GM19043 (cell line): ENCODE results near the gene SZRD1.
A peak's percentile ranks its signal among the peaks of the same experiment; 100 is the strongest.

Experiments used
- ATAC-seq: cut with Tn5 transposase; IDR thresholded peaks from one replicate; pipeline ENCODE4 v1.9.1; 2021; ENCODE audit warnings: low read depth; ENCODE audit not compliant: unreplicated experiment

SZRD1 gene

GRCh38 chr1:16436946-16437474, 70.0 kb downstream of the SZRD1 start, which contains the start of gene SPATA21:
Gene SPATA21, minus strand, starts transcription at chr1:16437424. Its CDS starts 6,053 bp downstream, at chr1:16431371.
- ATAC-seq, result no peak

GRCh38 chr1:16438516-16438915, 71.5 kb downstream of the SZRD1 start:
- ATAC-seq, result no peak

- no peak for ATAC-seq
Measured at GRCh38 chr1:16438924-16439323, 71.9 kb downstream of the SZRD1 start.

- ATAC-seq, result peak; percentile 20
Measured at GRCh38 chr1:16440131-16440469, 73.1 kb downstream of the SZRD1 start.

GRCh38 chr1:16440470-16441281, 73.6 kb downstream of the SZRD1 start, which contains the start of gene NECAP2:
Gene NECAP2, plus strand, starts transcription at chr1:16440724. Its CDS starts 38 bp downstream, at chr1:16440762.
- peak; percentile 89 for ATAC-seq

GRCh38 chr1:16441282-16441665, 74.2 kb downstream of the SZRD1 start:
- ATAC-seq, result no peak

GRCh38 chr1:16442265-16442664, 75.2 kb downstream of the SZRD1 start:
- no peak for ATAC-seq

- ATAC-seq, result no peak
Measured at GRCh38 chr1:16442941-16443340, 75.9 kb downstream of the SZRD1 start.

- no peak for ATAC-seq
Measured at GRCh38 chr1:16443975-16444770, 77.1 kb downstream of the SZRD1 start.

- ATAC-seq, result no peak
Measured at GRCh38 chr1:16445052-16445451, 78.0 kb downstream of the SZRD1 start.

- no peak for ATAC-seq
Measured at GRCh38 chr1:16446116-16446515, 79.1 kb downstream of the SZRD1 start.

GRCh38 chr1:16447641-16448040, 80.6 kb downstream of the SZRD1 start:
- no peak for ATAC-seq
